Measurements from ENCODE around the gene METAP1. TPM values are rescaled to one million over a fixed set of nuclear protein-coding genes. Genes with fewer than 3 reads are reported as not detected.

METAP1 gene
- total and polyA plus RNA-seq, 2 of the 8 experiments (the other 6 are each of a cell fraction or from before 2014, with no cell fraction given), result 50.6 to 85.2 TPM

DNA sequence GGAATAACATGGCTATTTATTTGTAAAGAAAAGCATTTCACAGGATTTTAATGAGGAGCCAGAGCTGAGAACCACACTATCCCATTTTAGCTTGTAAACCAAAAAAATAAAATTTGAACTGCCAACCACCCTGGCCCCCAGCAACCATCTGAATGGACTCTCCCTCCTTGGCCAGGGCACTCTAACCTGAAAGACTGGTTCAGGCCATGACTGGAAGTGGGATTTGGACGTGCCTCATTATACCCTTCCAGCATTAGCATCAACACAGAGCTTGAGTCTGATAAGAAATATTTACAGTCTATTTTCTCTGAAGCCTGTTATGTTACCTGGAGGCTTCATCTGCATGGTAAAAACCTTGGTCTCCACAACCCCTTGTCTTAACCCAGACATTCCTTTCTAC, 30.0 kb downstream of the METAP1 start (continued):
- TF ChIP-seq, protein P1, sequence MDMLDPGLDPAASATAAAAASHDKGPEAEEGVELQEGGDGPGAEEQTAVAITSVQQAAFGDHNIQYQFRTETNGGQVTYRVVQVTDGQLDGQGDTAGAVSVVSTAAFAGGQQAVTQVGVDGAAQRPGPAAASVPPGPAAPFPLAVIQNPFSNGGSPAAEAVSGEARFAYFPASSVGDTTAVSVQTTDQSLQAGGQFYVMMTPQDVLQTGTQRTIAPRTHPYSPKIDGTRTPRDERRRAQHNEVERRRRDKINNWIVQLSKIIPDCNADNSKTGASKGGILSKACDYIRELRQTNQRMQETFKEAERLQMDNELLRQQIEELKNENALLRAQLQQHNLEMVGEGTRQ (IDR thresholded peaks at IDR 0.05; ENCODE audit: low read length), result no peak
- no peak for TF ChIP-seq BACH1 (IDR thresholded peaks at IDR 0.05; ENCODE audit: low read length)
- no peak for TF ChIP-seq SIRT6 (IDR thresholded peaks at IDR 0.05; ENCODE audit: low read length)
- TF ChIP-seq PHF8 (conservative IDR thresholded peaks at IDR 0.05; ENCODE audit: low read depth, low read length), result no peak
- no peak for TF ChIP-seq EP300 (IDR thresholded peaks at IDR 0.05; ENCODE audit: borderline replicate concordance in 1 of 2, low read depth in 2 of 2, low read length in 2 of 2)
- no peak for TF ChIP-seq TCF12 (IDR thresholded peaks at IDR 0.05; ENCODE audit: low read depth, low read length)
- no peak for TF ChIP-seq CEBPB (IDR thresholded peaks at IDR 0.05; ENCODE audit: low read depth, low read length)
- TF ChIP-seq, protein P2, sequence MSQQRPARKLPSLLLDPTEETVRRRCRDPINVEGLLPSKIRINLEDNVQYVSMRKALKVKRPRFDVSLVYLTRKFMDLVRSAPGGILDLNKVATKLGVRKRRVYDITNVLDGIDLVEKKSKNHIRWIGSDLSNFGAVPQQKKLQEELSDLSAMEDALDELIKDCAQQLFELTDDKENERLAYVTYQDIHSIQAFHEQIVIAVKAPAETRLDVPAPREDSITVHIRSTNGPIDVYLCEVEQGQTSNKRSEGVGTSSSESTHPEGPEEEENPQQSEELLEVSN (IDR thresholded peaks at IDR 0.05), result no peak
- TF ChIP-seq TEAD4 (IDR thresholded peaks at IDR 0.05; ENCODE audit: low read depth, low read length), result no peak
